HG02623 (cell line): ENCODE results near the gene SAMD15.
"Not testable (repeated sequence)": the region's sequence is repeated elsewhere in the genome, so short reads cannot be mapped to it uniquely, and the experiment has no call there.

ENCODE experiments used
- ATAC-seq: cut with Tn5 transposase; IDR thresholded peaks from one replicate; pipeline ENCODE4 v1.9.1; 2021; ENCODE audit warnings: moderate library complexity; ENCODE audit not compliant: unreplicated experiment

Gene SAMD15

DNA sequence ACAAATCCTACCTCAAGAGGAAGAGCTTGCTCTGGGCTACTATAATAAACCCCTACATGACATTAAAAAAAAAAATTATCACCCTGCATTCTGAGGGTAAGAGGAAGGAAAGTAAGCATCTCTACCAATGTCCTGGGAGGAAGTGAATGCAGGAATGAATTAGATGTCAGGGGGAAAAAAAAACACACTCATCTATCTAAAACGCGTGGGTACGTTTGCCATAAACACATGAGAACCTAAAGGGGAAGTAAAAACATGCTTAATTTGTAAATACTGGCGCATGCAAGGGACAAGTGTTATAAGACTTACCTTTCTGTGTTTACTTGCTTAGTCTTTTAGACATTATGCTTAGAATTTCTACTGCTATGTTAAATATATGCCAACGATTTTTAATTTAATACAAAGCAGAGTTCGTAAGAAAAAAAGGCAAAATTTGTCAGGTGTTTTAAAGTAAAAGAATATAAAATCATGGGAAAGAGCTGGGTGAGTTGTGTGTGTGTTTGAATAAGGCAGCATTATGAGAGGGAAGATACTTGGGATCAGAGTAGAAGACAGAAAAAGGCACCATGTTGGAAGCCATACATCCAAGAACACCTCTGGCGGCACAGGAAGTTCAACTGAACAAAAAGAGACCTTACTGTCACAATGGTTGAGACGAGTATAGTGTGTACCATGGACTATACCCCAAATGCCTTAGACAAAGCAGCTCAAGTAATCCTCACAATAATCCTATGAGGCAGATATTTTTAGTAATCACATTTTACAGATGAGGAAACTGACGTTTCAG, 1.8 kb upstream of the SAMD15 start:
- no peak for ATAC-seq

DNA sequence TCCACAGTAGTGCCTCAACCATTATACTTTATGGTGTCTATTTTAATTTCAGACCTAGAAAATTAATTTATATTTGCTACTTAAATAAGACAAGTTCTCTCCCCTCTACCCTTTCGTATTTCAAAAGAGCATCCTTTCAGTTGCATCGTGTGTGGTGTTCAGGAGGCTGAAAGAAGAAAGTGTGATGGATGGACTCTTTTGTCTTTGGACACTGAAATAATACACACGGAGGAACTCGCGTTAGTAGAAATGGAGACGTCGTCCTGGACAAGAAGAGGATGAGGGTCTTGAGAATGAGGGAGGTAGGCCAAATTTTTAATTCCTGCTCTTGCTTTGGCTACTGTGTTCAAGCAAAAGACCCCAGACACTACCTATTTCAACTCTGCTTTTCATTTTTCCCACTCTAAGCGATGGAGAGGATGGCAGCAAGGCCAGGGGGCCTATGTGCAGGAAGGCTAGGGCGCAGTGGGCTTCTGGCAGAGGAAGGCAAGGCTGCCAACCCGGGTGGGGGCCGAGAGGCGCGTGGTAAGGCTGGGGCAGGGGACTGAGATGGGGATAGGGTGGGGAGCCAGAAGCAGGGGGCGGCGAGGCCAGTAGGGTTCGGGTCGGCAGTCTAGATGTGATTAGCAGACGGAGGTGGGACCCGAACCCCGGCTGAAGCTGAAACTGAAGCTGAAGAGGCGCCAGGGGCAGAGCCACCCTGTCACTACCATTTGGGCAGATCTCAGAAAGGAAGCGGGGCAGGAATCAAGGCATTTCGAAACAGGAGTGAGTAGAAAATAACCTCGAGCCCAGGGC, 1.0 kb upstream of the SAMD15 start:
- peak; percentile 16 for ATAC-seq

- ATAC-seq = no peak
Measured at GRCh38 chr14:77377502-77377844, 294 bp downstream of the SAMD15 start.

DNA sequence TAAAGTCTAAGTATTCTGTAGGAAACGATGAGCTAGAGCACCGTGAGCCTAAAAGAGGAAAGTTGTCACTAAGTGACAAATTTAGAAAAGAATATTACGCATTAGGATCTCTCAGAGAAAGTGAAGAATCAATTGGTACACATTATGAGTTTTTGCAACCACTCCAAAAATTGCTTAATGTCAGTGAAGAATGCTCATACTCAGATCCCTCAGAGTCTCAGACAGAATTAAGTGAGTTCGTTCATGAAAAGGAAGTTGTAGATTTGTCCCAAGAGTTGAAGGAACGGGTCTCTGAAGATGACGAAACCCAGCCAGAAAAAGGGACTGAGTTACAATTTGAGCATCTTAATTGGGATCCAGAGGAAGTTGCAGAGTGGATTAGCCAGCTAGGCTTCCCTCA, 1.5 kb downstream of the SAMD15 start:
- no peak for ATAC-seq

GRCh38 chr14:77390188-77390587, 13.0 kb downstream of the SAMD15 start:
- ATAC-seq = no peak

- no peak for ATAC-seq
Measured at GRCh38 chr14:77400216-77400615, 23.0 kb downstream of the SAMD15 start.

DNA sequence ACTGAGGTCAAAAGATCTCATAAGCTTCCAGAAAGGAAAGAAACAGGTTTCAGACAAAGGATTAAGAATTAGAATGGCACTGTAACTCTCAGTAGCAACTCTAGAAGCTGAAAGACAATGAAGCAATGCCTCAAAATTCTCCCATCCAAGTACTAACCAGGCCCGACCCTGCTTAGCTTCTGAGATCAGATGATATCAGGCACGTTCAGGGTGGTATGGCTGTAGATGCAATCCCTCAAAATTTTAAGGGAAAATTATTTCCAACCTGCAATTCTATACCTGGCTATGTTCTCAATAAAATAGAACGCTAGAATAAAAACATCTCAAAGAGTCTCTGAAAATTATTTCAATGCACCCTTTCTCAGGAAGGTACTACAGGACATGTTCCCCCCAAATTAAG, 26.6 kb downstream of the SAMD15 start:
- ATAC-seq = no peak

GRCh38 chr14:77406086-77406485, 28.9 kb downstream of the SAMD15 start:
- ATAC-seq = no peak

DNA sequence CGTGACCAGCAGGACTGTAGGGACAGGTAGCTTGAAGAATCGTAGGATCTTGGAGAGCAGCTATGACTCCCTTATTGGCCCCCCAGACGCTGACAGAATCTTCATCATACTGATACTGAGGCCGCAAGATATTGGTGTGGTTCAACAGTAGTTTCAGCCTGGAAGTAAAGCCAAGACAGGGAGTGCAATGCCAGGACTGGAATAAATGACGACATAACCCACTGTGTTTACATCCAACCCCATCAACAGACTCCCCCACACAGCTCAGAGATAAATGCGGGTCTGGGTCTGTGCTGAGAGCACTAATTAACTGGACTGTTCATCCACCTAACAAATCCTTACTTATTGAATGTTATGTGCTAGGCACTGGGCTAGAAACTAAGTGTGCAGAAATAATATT, 29.5 kb downstream of the SAMD15 start:
- ATAC-seq = no peak

DNA sequence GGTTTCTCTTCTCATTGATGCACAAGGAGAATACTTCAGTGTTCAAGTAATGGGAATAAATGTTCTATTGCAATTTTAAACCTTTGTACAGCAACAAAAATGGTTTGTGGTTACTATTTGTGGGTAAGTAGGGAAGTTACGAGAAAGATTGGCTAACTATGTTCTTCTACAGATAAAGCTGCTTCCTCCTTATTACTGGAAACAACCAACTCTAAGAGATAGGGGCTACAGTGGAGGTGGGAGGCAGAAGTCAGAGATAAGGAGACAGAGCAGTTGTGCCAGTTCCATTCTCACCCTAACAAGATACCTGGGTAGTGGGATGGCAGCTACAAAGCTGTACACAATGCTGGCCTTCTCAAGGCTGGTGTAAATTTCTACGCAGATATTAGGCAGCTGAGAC, 30.0 kb downstream of the SAMD15 start:
- no peak for ATAC-seq

DNA sequence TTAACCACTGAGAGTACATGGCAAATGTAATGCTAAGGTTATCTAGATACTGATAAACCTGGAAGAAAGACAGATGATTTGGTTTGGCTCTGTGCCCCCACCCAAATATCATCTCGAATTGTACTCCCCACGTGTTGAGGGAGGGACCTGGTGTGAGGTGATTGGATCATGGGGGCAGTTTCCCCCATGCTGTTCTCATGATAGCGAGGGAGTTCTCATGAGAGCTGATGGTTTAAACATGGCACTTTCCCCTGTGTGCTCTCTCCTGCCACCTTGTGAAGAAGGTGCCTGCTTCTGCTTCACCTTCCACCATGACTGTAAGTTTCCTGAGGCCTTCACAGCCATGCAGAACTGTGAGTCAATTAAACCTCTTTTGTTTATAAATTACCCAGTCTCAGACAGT, 32.0 kb downstream of the SAMD15 start:
- ATAC-seq = no peak

DNA sequence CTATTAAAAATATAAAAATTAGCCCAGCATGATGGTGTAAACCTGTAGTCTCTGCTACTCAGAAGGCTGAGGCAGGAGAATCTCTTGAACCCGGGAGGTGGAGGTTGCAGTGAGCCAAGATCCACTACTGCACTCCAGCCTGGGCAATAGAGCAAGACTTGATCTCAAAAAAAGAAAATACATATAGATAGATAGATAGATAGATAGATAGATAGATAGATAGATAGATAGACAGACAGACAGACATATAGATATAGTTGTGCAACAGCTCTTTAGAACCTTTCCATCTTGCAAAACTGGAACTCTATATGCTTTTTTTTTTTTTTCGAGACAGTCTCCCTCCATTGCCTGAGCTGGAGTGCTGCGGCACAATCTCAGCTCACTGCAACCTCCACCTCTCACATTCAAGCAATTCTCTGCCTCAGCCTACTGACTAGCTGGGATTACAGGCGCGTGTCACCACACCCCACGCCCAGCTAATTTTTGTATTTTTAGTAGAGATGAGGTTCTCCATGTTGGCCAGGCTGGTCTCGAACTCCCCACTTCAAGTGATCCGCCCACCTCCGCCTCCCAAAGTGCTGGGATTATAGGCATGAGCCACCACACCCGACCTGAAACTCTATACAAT, 38.3 kb downstream of the SAMD15 start:
- not testable (repeated sequence) for ATAC-seq

DNA sequence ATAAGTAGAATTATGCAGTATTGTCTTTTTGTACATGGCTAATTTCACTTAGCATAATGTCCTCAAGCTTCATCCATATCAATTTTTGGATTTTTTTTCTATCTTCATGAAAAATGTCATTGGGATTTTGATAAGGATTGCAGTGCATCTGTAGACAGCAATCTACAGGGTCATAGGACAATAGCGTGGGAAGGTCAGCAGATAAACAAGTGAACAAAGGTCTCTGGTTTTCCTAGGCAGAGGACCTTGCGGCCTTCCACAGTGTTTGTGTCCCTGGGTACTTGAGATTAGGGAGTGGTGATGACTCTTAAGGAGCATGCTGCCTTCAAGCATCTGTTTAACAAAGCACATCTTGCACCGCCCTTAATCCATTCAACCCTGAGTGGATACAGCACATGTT, 38.9 kb downstream of the SAMD15 start:
- not testable (repeated sequence) for ATAC-seq

GRCh38 chr14:77416836-77417235, 39.7 kb downstream of the SAMD15 start:
- no peak for ATAC-seq

DNA sequence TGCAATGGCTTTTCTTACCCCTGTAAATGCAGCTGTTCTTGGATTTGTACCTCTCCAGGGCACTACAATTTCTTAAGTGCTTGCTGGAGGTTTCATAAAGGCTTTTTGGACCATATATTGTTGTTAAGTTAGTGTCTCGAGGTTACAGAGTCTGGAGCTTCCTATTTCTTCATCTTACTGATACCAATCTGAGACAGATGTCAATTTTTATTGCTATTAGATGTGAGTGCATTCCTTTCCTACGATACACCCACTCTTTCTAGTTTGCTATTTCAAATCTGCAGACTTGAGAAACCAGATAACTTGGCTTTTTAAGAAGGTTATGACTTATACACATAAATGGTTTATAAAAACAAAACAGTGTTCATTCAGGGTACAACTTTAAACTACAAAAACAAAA, 44.0 kb downstream of the SAMD15 start:
- no peak for ATAC-seq

DNA sequence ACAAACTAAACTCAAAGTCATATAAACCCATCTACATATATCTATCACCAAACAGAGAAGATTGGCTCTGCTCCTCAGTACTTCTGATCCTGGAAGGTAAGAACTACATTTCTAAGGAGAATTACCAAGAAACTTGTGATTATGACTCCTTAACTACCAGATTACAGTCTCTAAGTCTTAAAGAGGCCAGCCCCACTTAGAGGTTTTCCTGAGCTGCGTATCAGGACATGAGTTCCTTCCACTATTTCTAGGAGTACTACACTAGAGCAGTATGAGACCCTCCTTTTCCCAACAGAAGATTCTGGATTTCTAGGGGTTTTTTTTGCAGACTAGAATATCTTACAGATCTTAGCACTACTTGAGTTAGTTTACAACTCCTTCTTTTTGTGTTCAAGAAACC, 46.2 kb downstream of the SAMD15 start, which contains the start of gene NOXRED1:
TSS of gene NOXRED1 (minus strand) at position 101 of the 400 bp plus-strand sequence. CDS start 634 bp downstream, outside the sequence.
- ATAC-seq = no peak

DNA sequence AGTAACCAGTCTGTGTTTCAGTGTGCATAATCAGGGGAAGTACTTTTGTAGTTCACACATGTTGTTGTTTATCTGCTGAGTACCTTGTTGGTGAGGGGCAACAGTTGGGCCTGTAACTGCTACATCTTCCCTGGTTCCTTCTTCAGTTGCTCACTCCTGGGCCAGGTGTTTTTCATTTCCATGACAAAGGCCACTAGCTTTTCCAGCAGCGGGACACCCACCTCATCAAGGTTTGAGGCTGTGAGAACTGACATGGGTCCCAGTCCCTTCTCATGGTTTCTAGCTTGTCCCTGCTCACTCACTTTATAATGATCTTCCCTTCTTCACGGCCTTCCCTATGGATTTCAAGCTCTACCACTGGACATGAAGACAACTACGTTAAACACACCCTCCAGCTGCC, 47.7 kb downstream of the SAMD15 start:
- no peak for ATAC-seq

GRCh38 chr14:77426396-77426795, 49.2 kb downstream of the SAMD15 start:
- ATAC-seq = no peak

DNA sequence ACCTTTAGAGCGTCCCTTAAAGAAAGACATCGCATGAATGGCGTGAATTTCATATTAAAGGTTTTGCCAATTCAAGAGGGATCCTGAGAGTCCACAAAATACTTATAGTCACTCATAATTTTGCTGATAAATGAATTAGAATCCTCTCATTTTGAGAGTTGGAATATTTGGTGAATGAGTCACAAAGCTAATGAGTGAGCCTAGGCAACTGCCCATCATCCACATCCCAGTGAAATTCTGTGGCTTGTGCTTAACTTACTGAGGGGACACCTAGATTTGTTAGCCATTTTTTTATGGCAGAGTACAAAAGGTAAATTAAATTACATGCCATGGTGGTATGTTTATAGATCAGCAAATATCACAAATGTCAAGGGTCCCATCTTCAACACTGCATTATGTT, 58.9 kb downstream of the SAMD15 start:
- no peak for ATAC-seq

- ATAC-seq = no peak
Measured at GRCh38 chr14:77438596-77438995, 61.4 kb downstream of the SAMD15 start.

- no peak for ATAC-seq
Measured at GRCh38 chr14:77439861-77440260, 62.7 kb downstream of the SAMD15 start.
